HG03108 (cell line): ENCODE measurements around the gene DIABLO.
"Not testable (repeated sequence)": the region's sequence is repeated elsewhere in the genome, so short reads cannot be mapped to it uniquely, and the experiment has no call there.

Experiments used
- ATAC-seq: cut with Tn5 transposase; IDR thresholded peaks from one replicate; pipeline ENCODE4 v1.9.1; 2021; ENCODE audit warnings: moderate library complexity; ENCODE audit not compliant: unreplicated experiment

The DIABLO gene

DNA sequence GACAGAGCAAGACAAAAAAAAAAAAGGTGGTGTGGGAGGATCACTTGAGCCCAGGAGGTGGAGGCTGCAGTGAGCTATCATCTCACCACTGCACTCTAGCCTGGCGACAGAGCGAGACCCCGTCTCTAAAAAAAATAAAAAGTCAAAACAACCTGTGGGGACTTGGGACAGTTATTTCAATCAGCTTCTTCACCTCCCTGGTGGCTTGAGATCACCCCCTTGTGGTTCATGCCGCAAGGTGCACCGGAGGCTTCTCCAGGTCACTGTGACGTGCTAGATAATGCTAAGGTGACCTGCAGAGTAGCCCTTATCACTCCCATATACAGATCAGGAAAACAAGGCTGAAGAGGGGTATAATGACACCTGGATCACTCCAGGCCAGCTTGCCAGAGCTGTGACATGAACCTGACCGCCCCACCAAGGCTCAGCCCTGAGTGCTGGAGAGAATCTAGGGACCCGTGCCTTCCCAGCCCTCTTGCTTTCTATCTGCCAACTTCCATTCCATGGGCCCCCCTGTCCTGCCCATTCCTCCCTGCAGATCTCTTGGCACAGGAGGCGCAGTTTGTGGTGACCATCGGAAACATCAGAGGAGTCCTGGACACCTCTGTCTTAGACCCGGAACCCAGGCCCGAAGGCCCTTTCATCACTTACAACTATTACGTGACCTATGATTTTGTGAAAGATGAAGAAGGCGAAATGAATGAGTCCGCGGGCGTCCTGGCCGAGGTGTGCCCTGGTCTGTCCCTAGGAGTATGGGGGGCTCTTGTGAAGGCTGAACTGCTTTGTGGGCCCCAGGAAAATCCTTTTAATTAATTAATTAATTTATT is 34.8 kb downstream of the DIABLO start:
- no peak for ATAC-seq

DNA sequence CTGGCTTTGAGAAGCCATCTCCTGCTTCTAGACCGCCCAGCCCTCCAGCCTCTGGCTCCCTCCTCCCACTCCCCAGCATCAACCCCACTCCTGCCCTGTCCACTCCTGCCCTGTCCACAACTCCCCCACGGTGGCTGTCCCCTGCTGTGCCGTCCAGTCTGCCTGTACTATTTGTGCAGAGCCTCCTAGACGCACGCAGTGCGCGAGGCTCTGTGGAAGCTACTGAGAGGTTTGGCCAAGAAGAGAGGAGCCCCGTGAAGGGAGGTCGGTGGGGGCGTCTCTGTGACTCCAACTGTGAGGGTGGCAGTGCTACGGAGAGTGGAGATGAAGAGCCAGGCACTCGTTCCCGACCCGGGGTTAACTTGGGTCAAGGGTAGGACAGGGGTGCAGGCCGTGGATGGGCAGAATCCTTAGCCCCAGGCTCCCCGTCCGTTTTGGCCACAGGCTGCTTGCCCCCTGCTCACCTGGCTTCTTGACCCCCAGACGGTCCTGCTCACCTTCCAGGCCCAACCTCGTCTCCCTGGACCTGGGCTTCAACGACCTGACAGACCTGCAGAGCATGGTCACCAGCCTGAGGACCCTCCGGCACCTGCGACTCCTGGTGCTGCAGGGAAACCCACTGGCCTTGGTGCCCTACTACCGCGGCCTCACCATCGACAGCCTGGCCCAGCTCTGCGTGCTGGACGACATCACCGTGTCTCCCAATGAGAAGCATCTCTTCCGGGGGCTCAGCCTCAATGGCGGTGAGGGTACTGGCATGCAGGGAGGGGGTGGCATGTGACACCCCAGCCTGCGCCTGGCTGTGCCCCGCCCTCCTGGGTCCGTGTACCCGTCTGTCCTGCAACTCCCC is 36.0 kb downstream of the DIABLO start:
- ATAC-seq: no peak

DNA sequence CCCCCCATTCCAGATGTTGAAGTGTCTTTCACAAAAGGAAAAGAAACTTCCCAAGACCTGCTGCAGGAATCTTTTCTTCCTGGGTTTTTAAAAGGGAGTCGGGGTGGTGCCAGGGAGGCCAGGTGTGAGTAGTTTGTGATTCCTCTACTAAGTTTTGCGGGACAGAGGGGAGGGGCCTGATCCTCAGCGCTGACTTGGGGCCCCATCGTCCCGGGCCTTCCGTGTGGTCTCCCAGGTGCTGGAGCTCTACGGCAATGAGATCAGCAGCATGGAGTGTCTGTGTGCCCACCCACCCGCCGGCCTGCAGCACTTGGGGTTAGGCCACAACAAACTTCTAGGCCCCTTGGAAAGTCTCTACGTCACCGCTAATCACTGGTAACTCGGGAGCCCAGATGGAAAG is 38.4 kb downstream of the DIABLO start:
- no peak for ATAC-seq

DNA sequence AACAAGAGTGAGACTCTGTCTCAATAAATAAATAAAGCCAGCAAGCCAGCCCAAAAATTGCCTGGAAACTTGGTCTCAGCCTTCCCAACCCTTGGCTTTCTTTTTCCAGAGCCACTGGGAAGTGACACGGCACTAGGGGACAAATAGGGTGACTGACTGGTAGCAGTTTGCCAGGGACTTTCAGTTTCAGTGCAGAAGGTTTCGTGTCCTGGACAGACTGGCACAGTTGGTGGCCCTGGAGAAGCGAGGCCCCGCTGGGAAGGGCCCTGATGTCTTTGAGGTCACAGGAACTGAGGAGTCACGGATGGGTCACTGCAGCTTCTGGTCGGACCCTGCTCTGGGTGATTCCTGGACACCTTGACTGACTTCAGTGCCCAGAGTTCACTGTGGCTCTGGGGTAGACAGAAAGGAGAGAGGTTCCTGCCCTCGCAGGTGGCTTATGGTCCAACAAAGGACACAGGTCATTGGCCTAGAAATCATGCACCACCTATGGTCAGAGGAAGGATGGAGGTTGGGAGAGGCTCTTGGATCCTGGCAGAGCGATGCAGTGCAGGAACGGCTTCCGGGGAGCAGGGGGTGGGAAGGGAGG is 40.3 kb downstream of the DIABLO start:
- ATAC-seq: no peak

DNA sequence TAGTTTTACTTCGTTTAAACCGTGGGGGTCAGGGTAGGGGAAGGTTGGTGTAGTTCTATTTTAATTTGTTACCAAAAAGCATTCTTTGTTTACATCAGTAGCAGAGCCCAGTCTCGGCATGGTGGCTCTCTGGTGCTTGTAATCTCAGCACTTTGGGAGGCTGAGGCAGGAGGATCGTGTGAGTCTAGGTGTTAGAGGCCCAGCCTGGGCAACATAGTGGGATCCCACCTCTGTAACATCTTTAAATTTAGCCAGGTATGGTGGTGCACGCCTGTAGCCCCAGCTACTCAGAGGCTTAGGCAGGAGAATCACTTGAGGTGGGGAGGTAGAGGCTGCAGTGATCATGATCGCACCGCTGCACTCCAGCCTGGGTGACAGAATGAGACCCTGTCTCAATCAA is 40.8 kb downstream of the DIABLO start:
- no peak for ATAC-seq

DNA sequence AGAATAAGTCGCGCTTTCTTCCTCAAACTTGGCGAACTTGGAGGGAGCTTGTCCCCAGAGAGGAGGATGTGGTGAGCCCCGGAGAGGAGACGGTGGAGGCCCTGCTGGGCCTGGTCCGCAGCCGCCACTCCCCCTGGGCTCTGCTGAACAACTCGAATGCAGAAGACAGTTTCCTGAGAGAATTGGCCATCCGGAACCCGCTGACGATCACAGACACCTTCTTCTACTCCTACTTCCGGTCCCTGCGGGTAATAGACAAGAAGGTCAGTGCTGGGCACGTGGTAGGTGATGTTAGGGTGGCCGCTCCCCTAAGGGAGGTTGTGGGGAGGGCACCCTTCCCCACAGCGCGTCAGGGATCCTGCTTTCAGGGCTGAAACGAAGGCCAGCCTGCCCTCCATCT is 41.3 kb downstream of the DIABLO start:
- no peak for ATAC-seq

DNA sequence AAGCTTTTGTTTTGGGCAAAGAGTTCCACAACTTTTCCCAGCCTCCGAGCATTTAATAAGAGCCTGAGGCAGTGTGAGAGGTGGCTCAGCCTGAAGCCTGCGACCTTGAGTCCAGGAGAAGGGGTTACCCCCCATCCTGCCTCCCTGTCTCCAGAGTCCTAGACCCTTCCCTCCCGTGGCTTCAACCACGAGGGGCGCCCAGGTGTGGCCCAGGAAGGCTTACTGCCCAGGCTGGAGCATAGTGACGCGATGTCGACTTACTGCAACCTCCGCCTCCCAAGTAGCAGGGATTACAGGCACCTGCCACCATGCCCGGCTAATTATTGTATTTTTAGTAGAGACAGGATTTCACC is 42.3 kb downstream of the DIABLO start:
- ATAC-seq: no peak

DNA sequence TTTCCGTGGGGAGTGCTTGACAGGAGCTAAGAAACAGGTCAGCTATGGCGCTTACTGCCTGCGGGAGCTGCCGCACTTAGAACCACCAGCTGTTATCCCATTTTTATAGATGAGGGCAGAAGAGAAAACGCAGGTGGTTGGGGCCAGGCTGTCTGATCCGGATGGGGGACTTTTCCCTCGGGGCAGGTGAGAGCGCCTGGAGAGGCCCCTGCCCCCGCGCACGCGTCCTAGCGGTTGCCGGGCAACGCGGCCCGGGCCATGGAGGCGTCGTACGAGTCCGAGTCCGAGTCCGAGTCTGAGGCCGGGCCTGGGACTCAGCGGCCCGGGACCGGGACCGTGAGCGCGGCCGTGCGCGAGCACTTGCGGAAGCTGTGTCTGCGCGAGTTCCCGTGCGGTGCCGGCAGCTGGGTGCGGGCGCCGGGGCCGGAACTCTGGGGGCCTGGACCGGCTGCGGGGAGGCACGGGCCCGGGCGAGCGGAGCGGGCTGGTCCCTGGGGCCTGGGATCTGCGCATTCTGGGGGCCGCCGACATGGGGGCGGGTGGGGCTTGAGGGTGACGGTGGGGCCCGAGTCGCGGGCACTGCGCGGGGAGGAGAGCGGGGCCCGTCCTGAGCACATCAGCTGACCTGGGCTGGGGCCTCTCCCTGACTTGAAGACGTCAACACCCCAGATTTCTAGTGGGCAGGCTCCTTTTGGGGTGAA is 42.8 kb downstream of the DIABLO start, which contains the start of gene LRRC43:
TSS of gene LRRC43 (plus strand) at position 237 of the 701 bp plus-strand sequence. CDS start at position 259, 22 bp downstream.
- no peak for ATAC-seq

DNA sequence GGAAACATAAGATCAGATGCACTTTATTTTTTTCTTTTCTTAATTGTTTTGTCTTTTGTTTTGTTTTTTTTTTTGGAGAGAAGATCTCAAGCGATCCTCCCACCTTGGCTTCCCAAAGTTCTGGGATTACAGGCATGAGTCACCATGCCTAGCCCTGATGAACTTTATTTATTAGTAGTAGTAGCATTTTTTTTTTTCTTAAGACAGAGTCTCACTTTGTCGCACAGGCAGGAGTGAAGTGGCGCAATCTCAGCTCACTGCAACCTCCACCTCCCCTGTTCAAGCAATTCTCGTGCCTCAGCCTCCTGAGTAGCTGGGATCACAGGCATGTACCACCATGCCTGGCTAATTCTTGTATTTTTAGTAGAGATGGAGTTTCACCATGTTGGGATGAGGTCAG is 49.4 kb downstream of the DIABLO start:
- not testable (repeated sequence) for ATAC-seq

DNA sequence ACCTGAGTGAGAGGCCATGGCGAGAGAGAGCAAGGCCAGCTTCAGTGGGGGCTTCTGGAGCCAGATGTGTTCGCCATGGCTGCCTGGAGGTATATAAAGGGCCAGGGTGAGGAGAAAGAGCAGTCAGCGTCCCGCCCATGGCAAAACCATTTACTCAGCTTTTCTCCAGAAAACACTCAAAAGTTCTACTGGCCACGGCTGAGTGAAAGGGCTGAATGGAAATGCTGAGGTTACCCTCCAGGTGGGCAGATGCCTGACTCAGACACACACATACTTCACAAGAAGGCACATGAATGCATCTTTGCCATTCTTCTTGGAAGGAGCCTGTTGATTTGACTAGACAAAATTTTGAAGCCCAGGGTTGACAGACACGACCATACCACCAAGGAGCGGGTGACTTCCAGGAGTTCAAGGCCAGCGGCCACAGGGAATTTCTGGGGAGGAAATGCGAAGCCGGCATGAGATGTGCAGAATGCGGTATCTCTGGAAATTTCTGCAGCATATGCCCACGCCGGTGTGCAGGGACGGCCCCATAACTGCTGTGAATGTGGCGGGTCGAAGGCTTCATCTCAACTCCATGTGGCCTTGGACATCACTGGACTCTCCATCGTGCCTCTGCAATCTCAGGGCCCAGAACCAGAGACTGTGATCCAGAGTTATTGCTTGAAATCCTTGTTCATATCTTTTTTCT is 51.6 kb downstream of the DIABLO start, which contains the start of gene IL31:
TSS of gene IL31 (minus strand) at position 67 of the 691 bp plus-strand sequence. CDS start at position 18, 49 bp downstream.
- no peak for ATAC-seq

DNA sequence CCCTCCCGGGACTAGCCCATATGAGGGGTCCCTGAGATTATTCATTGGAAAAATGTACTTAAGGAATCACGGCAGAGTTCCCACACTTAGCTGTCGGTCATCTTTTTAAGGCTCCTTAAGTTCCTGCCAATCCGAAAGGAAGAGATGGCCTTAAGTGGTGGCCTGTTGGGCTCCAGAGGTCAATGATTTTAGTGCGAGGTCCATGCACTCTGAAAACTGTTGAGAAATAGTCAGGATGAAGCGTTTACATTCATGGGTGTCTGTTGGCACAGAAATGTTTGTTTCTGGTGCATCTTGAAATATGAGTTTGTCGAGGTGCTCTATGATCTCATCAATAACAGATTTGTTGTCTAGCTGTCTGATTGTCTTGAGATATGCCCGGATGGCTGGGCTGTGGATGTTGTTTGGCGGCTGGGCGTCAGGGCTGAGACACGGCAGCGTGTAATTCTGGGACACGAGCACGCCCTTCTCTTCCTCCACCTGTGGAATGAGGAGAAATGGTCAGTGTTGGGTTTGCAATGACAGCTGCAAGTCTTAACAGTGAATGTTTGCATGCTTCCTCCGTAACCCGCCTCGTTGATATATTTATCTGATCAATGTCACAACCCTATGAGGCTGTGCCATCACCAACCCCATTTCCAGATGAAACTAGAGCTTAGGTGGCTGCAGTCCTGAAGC is 53.5 kb downstream of the DIABLO start:
- ATAC-seq: no peak

DNA sequence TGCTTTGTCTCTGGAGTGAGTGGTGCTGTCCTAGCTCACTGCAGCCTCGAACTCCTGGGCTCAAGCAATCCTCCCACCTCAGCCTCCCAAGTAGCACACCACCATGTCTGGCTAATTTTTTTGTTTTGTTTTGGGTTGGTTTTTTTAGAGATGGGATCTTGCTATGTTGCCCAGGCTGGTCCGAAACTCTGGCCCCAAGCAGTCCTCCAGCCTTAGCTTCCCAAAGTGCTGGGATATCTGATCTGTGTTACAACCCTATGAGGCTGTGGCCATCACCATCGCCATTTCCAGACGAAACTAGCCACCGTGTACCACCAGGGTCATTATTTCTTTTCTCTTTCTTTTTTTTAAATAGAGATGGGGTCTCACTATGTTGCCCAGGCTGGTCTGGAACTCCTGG is 54.5 kb downstream of the DIABLO start:
- ATAC-seq: no peak

DNA sequence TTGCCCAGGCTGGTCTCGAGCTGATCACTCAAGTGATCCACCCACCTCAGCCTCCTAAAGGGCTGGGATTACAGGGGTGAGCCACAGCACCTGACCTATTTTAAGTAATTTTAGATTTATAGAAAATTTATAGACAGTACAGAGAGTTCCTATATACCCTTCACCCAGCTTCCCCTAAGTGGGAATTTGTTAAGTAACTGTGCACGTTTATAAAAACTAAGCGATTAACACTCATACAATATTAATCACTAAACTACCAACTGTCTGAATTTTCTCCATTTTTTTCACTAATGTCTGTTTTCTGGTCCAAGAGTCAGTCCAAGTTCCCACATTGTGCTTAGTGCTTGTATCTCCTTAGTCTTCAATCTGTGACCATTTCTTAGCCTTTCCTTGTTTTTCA is 57.4 kb downstream of the DIABLO start:
- no peak for ATAC-seq

DNA sequence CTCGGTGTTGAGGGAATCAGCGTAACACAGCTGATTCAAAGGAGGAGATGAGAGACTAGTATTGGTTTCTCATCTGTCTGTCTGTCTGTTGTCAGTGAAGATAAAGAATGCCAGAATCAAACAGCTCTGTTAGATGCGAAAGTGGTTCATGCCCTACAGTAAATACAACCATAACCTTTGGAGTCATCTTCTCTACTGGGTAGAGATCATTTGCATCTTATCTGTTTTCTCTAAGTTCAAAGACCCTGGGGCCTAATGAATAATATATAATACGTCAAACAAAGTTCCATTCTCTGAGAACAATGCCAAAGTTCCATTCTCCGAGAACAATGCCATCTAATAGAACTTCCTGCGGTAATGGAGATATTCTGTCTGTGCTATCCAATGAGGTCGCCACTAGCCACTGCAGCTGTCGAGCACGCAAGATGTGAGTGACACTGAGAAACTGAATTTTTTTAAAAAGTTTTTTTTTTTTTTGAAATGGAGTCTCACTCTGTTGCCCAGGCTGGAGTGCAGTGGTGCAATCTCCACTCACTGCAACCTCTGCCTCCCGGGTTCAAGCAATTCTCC is 58.4 kb downstream of the DIABLO start:
- no peak for ATAC-seq

DNA sequence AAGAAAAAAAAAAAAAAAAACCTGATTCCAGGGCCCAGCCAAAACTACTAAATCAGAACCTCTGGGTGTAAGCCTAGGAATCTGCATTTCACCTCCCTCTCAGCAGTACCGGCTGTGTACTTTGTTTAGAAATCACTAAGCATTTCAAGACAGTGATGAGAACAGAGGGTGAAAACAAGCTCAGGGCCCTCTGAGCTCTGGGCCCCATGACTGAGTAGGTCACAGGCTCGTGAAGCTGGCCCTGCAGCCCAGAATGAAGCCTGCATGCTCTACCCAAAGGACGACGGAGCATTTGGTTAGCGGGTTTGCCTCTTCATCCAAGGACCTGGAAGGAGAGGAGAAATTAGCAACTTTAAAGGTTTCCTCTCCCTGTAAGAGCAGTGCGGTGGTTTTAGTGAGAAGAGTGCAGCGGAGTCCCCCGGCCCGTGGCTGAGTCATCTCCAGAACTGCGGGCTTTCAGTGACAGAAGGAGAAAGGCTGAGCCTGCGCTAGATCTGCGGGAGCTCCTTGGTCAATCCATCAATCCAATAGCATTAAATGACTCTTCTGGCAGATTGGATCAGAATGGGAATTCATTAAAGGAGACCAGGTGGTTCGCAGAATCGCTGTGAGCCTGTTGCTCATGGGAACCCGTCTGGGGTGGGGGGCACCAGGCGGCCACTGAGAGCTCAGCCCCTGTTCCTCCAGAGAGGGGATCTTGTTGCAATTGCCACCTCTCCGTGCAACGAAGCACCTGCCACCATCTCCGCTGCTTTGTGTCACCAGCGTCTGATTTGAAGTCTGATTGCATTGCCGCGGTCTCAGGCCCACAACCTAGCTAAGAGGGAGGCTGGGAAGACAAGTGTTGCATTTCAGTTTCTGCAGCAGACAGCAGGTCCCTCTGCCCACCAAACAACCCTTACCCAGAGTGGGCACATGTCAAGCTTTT is 59.2 kb downstream of the DIABLO start:
- ATAC-seq: no peak

DNA sequence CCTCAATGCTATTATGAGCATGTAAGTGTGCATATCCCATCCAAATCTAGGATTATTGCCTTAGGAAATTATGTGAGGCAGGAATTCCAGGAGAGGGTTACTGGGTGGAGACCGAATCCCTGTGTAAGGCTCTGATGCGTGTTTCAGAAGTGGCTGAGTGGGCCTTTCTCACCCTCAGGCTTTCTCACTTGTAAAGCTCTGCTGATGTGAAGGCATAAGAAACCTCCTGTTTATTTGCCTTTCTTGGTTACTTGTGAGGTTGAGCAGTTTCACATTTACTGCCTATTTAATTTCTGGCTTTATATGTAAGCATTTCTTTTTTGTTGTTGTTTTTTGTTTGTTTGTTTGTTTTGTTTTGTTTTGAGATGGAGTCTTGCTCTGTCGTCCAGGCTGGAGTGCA is 62.9 kb downstream of the DIABLO start:
- no peak for ATAC-seq

DNA sequence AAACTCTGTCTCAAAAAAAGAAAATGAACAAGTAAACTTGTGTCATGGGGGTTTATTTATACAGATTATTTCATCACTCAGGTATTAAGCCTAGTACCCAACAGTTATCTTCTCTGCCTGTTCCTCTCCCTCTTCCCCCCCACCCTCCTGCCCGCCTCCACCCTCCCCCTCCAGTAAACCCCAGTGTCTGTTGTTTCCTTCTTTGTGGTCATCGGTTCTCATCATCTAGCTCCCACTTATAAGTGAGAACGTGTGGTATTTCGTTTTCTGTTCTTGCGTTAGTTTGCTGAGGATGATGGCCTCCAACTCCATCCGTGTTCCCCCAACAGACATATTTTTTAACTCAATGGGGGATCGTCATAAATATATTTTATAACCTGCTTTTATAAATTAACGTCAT is 64.2 kb downstream of the DIABLO start:
- no peak for ATAC-seq

DNA sequence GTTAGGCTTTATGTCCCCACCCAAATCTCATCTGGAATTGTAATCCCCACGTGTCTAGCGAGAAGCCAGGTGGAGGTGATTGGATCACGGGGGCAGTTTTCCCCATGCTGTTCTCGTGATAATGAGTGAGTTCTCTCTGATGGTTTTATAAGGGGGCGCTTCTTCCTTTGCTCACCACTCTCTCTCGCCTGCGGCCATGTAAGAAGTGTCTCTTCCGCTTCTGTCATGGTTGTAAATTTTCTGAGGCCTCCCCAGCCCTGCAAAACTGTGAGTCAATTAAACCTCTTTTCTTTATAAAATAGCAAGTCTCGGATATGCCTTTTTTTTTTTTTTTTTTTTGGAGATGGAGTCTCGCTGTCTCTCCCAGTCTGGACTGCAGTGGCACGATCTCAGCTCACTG is 65.1 kb downstream of the DIABLO start:
- no peak for ATAC-seq
